PC-3 (cell line): ENCODE results near the gene C3. TPM values are rescaled to one million over a fixed set of nuclear protein-coding genes. Genes with fewer than 3 reads are reported as not detected.
A peak's percentile ranks its signal among the peaks of the same experiment; 100 is the strongest.
"Not testable (repeated sequence)": the region's sequence is repeated elsewhere in the genome, so short reads cannot be mapped to it uniquely, and the experiment has no call there.

ENCODE experiments used
- ATAC-seq: fragments of 200-7000 bp; cut with Tn5 transposase; 2 replicates; pipeline ENCODE4 v1.9.1; 2020; ENCODE audit warnings: mild to moderate bottlenecking, moderate library complexity
- BruUV-seq: library from RNA; stranded (reverse); fragments of 400-500 nt; replicated peaks from 2 replicates; lab custom pipeline; 2021; lab: Mats Ljungman, UMichigan
- CTCF ChIA-PET: fragments of 300-600 bp; sonication (Branson Sonifier 250); formaldehyde crosslinking; loops from one replicate; lab custom pipeline; 2022; ENCODE audit warnings: antibody characterized with exemption; lab: Charles Lee
- POLR2A ChIA-PET: fragments of 300-600 bp; sonication (Branson Sonifier 250); formaldehyde crosslinking; loops from one replicate; lab custom pipeline; 2022; ENCODE audit warnings: antibody characterized with exemption; ENCODE audit not compliant: unreplicated experiment; lab: Charles Lee
- DNase-seq: peaks from one replicate; pipeline ENCODE4 v3.0.0-alpha.2; 2015
- H2AFZ ChIP-seq: fragments of 300-600 bp; sonication (generic); 2 replicates; pipeline ENCODE4 v1.6.0; 2016; ENCODE audit warnings: antibody characterized with exemption, low read length
- H3F3A ChIP-seq: fragments of 300-600 bp; sonication (generic); one replicate; pipeline ENCODE4 v1.6.0; 2017; ENCODE audit warnings: antibody characterized with exemption, low read length, control low read depth, mild to moderate bottlenecking; ENCODE audit not compliant: unreplicated experiment
- H3K27ac ChIP-seq: fragments of 300-600 bp; sonication (generic); 2 replicates; pipeline ENCODE4 v1.5.1; 2016; ENCODE audit warnings: mild to moderate bottlenecking, low read length
- H3K27me3 ChIP-seq: fragments of 300-600 bp; sonication (generic); 2 replicates; pipeline ENCODE4 v1.6.1; 2016; ENCODE audit warnings: low read length, mixed read lengths
- H3K36me3 ChIP-seq: fragments of 300-600 bp; sonication (generic); 2 replicates; pipeline ENCODE4 v1.6.1; 2016; ENCODE audit warnings: low read depth, mixed run types, low read length, mixed read lengths
- H3K4me1 ChIP-seq: fragments of 300-600 bp; sonication (generic); 2 replicates; pipeline ENCODE4 v1.5.1; 2016; ENCODE audit warnings: low read length; ENCODE audit not compliant: insufficient read depth
- H3K4me2 ChIP-seq: fragments of 300-600 bp; sonication (generic); 2 replicates; pipeline ENCODE4 v1.6.0; 2016; ENCODE audit warnings: low read length
- H3K4me3 ChIP-seq: fragments of 300-600 bp; sonication (generic); 2 replicates; pipeline ENCODE4 v1.5.1; 2016; ENCODE audit warnings: mild to moderate bottlenecking, low read length, mixed read lengths
- H3K79me2 ChIP-seq: fragments of 300-600 bp; sonication (generic); 2 replicates; pipeline ENCODE4 v1.6.1; 2017; ENCODE audit warnings: low read length, mixed read lengths
- H3K9ac ChIP-seq: fragments of 300-600 bp; sonication (generic); 2 replicates; pipeline ENCODE4 v1.6.0; 2016; ENCODE audit warnings: mild to moderate bottlenecking, low read length
- H3K9me2 ChIP-seq: fragments of 300-600 bp; sonication (generic); replicated peaks from 2 replicates; pipeline ENCODE4 v1.6.1; 2016; ENCODE audit warnings: mixed run types, low read length, mixed read lengths
- H3K9me3 ChIP-seq: fragments of 300-600 bp; sonication (generic); 2 replicates; pipeline ENCODE4 v1.6.1; 2016; ENCODE audit warnings: low read length, mixed read lengths
- H4K20me1 ChIP-seq: fragments of 300-600 bp; sonication (generic); 2 replicates; pipeline ENCODE4 v1.6.1; 2016; ENCODE audit warnings: low read length, mixed read lengths
- EZH2 ChIP-seq: fragments of 300-600 bp; sonication (generic); IDR thresholded peaks from one replicate; pipeline ENCODE4 v1.6.1; 2017; ENCODE audit warnings: antibody characterized with exemption, mild to moderate bottlenecking, low read length; ENCODE audit not compliant: unreplicated experiment
- EZH2phosphoT487 ChIP-seq: fragments of 300-600 bp; sonication (generic); IDR thresholded peaks from 2 replicates; pipeline ENCODE4 v1.6.1; 2018; ENCODE audit warnings: mild to moderate bottlenecking, antibody characterized with exemption, low read length, borderline replicate concordance
- intact Hi-C: fragments of 100-400 bp; cut with micrococcal nuclease; formaldehyde crosslinking; loops from 2 replicates; pipeline ENCODE4 v1.9.0; 2023
- total RNA-seq: library from RNA; depleted of rRNA; stranded (reverse); fragments of >200 nt; gene quantifications from 2 replicates; pipeline ENCODE4 v1.2.3, GENCODE V29; 2014
- TF ChIP-seq, protein P1 (sequence below): fragments of 300-600 bp; sonication (generic); conservative IDR thresholded peaks from 2 replicates; pipeline ENCODE4 v1.5.1; 2017; ENCODE audit warnings: antibody characterized with exemption, low read depth, mild to moderate bottlenecking, low read length

Gene C3
- total RNA-seq, 1 experiment from 2014 or later = 13.3 TPM

- no peaks in the 10 kb centered on the region for H3K79me2 ChIP-seq
- no peaks in the 10 kb centered on the region for H3K9me3 ChIP-seq
- TF ChIP-seq, protein P1, sequence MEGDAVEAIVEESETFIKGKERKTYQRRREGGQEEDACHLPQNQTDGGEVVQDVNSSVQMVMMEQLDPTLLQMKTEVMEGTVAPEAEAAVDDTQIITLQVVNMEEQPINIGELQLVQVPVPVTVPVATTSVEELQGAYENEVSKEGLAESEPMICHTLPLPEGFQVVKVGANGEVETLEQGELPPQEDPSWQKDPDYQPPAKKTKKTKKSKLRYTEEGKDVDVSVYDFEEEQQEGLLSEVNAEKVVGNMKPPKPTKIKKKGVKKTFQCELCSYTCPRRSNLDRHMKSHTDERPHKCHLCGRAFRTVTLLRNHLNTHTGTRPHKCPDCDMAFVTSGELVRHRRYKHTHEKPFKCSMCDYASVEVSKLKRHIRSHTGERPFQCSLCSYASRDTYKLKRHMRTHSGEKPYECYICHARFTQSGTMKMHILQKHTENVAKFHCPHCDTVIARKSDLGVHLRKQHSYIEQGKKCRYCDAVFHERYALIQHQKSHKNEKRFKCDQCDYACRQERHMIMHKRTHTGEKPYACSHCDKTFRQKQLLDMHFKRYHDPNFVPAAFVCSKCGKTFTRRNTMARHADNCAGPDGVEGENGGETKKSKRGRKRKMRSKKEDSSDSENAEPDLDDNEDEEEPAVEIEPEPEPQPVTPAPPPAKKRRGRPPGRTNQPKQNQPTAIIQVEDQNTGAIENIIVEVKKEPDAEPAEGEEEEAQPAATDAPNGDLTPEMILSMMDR = no peak
- no peak for TF ChIP-seq EZH2phosphoT487
- TF ChIP-seq EZH2 = no peak
- ChIA-PET POLR2A (no interaction called here), CTCF (no interaction called here)
- no peak; the same call in 1 of the 2 replicates for ATAC-seq
- H3K9ac ChIP-seq = no peak overlapping the region
- H3K27ac ChIP-seq = no peak overlapping the region
- peaks cover 22% of the 10 kb centered on the region for H3K27me3 ChIP-seq
- no peaks in the 10 kb centered on the region for H3K4me1 ChIP-seq
- no peaks in the 10 kb centered on the region for H3F3A ChIP-seq
- BruUV-seq = no TSS peak
- H3K4me3 ChIP-seq = no peak overlapping the region
- DNase-seq = no peak
- no peaks in the 10 kb centered on the region for H3K36me3 ChIP-seq
- H3K4me2 ChIP-seq = no peak overlapping the region
- no peak overlapping the region for H2AFZ ChIP-seq
- no peaks in the 10 kb centered on the region for H3K9me2 ChIP-seq
- H4K20me1 ChIP-seq = no peaks in the 10 kb centered on the region
- intact Hi-C loops = no loop called here
Measured at GRCh38 chr19:6711078-6711361, 9.4 kb downstream of the C3 start.

DNA sequence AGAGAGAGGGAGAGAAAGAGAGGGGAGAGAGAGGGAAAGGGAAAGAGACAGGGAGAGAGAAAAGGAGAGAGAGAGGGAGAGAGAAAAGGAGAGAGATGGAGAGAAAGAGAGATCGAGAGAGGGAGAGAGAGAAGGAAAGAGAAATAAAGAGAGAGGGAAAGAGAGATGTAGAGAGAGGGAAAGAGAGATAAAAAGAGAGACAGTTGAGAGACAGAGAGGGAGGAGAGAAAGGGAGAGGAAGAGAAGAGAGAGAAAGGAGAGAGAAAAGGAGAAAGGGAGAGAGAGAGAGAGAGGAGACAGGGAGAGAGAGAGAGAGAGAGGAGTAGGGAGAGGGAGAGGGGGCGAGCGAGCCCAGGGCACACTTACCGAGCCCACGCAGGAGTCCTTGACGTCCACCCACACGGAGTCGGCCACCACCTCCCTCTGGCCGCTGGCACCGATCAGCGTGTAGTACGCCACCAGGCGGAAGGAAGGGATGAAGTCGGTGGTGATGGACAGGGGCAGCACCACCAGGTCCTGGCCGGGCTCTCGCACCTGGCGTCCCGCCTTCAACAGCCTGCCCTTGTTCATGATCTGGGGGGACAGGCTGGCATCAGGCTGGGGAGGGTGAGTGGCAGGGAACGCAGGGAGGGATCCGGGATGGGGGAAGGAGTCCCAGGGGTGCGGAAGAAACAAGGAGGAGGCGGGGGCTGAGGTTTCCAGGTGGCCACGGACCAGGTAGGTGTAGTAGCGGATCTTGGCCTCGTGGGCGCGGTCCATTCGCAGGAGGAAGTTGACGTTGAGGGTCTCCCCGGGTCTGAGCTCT lies 10.0 kb downstream of the C3 start:
- Histone ChIP-seq H3K27me3 (peaks cover 22% of the 10 kb centered on the region), H3F3A (no peaks in the 10 kb centered on the region), H4K20me1 (no peaks in the 10 kb centered on the region), H3K36me3 (no peaks in the 10 kb centered on the region), H3K27ac (no peak overlapping the region), H3K9ac (no peak overlapping the region), H3K9me3 (no peaks in the 10 kb centered on the region), H3K4me2 (no peak overlapping the region), H2AFZ (no peak overlapping the region), H3K4me1 (no peaks in the 10 kb centered on the region), H3K9me2 (no peaks in the 10 kb centered on the region), H3K4me3 (no peak overlapping the region), H3K79me2 (no peaks in the 10 kb centered on the region)
- TF ChIP-seq EZH2phosphoT487 = no peak
- TF ChIP-seq EZH2 = no peak
- TF ChIP-seq, protein P1 = peak; percentile 51
- ChIA-PET POLR2A (no interaction called here), CTCF (no interaction called here)
- intact Hi-C loops = no loop called here
- peak; percentile 48; the same call in 1 of the 2 replicates for ATAC-seq
- no TSS peak for BruUV-seq
- DNase-seq = peak; percentile 40

GRCh38 chr19:6709549-6709948 lies 10.9 kb downstream of the C3 start:
- ATAC-seq = no peak
- Histone ChIP-seq H3K4me1 (no peaks in the 10 kb centered on the region), H3K36me3 (no peaks in the 10 kb centered on the region), H3K27me3 (peaks cover 22% of the 10 kb centered on the region), H3K27ac (no peak overlapping the region), H2AFZ (no peak overlapping the region), H3K9me2 (no peaks in the 10 kb centered on the region), H3K79me2 (no peaks in the 10 kb centered on the region), H3K4me3 (no peak overlapping the region), H3K4me2 (no peak overlapping the region), H4K20me1 (no peaks in the 10 kb centered on the region), H3K9ac (no peak overlapping the region), H3K9me3 (no peaks in the 10 kb centered on the region), H3F3A (no peaks in the 10 kb centered on the region)
- BruUV-seq = no TSS peak
- DNase-seq = no peak
- POLR2A ChIA-PET = no interaction called here
- intact Hi-C loops = no loop called here
- TF ChIP-seq EZH2phosphoT487 = no peak
- TF ChIP-seq, protein P1 = no peak
- no peak for TF ChIP-seq EZH2
- CTCF ChIA-PET = no interaction called here

DNA sequence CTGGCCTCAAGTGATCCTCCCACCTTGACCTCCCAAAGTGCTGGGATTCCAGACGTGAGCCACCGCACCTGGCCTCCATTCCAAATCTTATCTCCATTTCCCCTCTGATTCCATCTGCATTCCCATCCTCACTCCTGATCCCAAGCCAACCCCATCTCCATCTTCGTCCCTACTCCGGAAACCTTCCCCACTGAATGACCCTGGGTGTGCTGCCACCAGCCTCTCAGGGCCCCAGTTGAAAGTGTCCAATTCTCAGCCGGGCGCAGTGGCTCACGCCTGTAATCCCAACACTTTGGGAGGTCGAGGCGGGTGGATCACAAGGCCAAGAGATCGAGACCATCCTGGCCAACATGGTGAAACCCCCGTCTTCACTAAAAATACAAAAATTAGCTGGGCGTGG lies 11.5 kb downstream of the C3 start:
- DNase-seq, H3K9me3 ChIP-seq, intact Hi-C loops, H3K4me2 ChIP-seq, H3K9ac ChIP-seq, H3K4me3 ChIP-seq, POLR2A ChIA-PET, H4K20me1 ChIP-seq, H3K36me3 ChIP-seq, ATAC-seq, H3K27ac ChIP-seq, H3K79me2 ChIP-seq, H3K4me1 ChIP-seq, H3K9me2 ChIP-seq, H2AFZ ChIP-seq, BruUV-seq, H3F3A ChIP-seq: not testable (repeated sequence)
- H3K27me3 ChIP-seq = peaks cover 22% of the 10 kb centered on the region
- CTCF ChIA-PET = interaction anchor here (0.6 kb wide), 1 partner anchor 29 kb away, joined by 4 read pairs; no protein-coding TSS in a partner anchor
